CD4-positive, alpha-beta T cell treated with Interleukin-4 for 4 hours (primary cell): ENCODE results near the gene RIMBP2.

Source experiments
- DNase-seq: peaks from one replicate; pipeline ENCODE4 v3.0.0-alpha.2; 2020

The RIMBP2 gene

DNA sequence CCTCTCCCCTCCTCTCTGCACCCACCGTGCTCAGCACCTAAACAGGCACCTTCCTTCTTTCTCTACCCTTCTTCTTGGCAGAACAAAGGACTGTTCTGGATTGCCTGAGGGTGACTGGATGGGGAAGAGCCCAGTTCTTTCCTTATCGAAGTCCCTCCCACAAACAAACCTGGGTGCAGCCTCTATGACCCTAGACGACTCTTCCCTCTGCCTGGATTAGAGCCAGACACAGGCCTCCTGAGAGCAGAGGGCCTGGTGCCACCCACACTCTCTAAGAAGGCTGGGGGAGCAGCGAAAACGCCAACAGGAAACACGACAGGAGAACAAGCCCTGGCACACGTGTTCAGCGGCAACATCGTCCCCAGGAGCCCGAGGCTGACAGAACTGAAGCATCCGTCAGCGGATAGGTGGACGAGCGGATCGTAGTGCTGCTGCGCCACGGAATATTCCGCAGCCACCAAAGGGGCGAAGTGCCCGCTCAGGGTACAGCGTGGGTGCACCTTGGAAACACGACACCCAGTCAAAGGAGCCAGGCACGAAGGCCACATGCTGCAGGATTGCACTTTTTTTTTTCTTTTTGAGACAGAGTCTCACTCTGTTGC is 38.0 kb downstream of the RIMBP2 start:
- DNase-seq: no peak

- DNase-seq: no peak
Measured at GRCh38 chr12:130675791-130676190, 40.3 kb downstream of the RIMBP2 start.

- DNase-seq: no peak
Measured at GRCh38 chr12:130675121-130675520, 41.0 kb downstream of the RIMBP2 start.

- no peak for DNase-seq
Measured at GRCh38 chr12:130674676-130675075, 41.4 kb downstream of the RIMBP2 start.

DNA sequence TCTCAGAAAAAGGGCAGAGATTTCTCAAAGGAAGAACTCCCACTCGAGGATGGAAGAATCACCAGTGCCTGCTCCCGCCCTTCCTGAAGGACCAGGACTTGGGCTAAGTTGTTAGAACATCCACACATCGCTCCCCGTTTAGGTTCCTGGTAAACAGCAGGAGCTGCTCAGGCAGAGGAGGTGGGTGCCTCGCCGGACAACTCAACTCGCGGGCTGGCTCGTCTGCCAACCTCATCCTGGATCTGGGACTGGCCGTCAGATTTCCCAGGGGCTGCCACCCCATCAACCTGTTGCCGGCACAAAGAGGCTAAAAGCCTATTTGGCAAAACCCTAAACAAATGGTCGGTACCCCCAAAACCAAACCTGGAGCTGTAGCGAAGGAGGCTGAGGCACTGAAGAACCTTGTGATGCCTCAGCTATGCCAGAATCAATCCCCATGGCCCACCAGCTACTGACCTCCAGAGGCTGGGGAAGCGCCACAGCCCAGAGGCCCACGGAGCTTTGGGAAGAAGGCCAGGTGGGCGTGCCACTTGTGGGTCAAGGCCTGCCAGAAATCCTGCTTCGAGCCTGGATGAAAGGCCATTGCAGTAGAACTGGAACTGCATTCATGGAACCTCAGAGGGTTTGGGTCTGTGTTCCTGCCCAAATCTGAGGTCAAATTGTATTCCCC is 42.9 kb downstream of the RIMBP2 start:
- no peak for DNase-seq

DNA sequence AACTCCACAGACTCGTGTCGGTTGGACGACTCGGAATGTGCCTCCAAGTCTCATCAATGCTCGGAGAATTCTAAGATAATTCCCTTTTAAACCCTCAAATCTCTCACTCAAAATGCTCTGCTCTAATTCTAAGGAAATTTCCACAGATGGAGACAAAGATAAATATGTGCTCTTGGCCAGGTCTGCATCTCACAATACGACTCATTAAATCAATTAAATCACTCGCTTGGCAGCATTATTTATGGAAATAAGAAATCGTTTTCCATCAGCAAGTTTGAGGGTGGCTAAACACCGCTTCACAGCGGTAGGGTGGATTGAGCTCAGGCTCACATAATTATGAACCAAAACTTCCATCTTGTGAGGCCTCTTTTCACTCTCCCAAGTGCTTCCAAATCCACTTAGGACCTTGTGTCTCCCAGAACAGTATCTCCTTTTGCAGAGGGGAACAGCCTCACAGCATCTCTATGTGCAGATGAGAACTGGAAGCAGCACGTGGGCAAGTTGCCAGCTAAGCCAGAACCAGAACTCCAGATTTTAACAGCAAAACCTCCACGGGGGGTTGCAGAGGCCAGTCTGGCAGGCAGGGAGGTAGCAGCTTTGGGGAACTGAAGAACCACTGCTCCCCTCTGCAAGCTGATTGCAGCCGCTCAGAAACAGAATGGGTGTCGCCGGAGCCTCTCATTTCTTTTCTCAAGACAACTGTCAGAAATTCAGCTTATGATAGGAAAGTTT is 43.8 kb downstream of the RIMBP2 start:
- DNase-seq: no peak

- no peak for DNase-seq
Measured at GRCh38 chr12:130671556-130671955, 44.5 kb downstream of the RIMBP2 start.

GRCh38 chr12:130669797-130670196 is 46.3 kb downstream of the RIMBP2 start:
- no peak for DNase-seq

GRCh38 chr12:130669205-130669557 is 46.9 kb downstream of the RIMBP2 start:
- DNase-seq: no peak

DNA sequence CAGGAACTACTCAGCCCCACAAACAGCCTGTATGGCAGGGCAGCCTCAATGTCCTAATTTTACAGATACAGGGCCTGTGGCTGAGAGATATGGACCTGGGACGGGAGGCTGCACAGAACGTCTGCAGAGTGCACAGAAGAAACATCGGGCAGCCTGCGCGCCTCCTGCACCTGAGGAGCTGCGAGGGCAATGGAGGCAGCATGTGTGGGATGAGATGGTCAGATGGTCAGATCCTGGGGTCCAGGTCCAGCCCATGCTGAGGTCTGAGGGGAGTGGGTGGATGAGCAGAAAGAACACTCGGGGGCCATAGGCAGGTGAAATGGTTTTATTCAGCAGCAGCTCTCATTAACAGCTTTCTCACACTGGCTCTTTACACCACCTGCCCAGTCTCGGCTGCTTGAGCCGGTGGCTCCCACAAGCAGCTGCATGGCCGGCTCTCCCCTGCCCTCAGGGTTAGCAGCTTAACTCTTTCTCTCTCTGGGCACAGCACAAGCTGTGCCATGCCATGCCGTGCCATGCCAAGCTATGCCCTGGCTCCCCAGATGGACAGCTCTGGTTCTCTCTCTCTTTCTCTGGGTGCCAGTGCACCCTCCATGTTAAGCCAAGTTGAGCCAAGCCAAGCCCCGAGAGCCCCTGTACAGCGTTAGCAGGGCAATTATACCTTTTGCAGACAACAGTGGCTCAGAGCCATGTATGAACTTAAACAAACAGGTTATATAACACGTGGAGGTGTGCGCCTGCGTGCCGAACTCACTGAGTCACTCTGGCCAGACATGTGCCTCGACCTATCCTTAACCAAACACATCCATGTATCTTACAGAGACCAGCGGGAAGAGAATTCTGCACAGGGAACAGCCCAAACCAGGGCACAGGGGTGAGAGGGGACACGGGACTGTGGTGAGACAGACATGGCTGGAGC is 47.6 kb downstream of the RIMBP2 start:
- no peak for DNase-seq

DNA sequence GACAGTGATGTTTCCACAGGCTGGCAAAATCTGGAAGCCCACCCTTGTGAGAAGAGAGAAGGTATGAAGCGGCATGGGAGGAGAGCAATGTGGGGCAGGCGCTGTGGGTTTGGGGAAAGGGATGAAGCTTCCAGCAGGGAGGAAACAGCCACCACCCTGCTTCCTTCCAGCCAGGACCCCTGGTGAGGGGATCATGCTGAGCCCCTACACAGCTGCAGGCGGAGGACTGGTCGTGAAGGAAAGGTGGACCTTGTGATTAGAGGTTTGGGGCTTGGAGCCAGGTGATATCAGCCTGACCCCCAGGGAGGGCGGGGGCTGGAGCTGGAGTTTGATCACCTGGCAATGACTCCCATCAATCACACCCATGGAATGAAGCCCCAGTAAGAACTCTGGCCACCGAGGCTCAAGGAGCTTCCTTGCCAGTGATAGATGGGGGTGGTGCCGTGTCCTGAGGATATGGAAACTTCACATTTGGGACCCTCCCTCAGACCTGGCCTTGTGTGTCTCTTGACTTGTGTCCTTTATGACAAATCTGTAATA is 48.6 kb downstream of the RIMBP2 start:
- DNase-seq: no peak

DNA sequence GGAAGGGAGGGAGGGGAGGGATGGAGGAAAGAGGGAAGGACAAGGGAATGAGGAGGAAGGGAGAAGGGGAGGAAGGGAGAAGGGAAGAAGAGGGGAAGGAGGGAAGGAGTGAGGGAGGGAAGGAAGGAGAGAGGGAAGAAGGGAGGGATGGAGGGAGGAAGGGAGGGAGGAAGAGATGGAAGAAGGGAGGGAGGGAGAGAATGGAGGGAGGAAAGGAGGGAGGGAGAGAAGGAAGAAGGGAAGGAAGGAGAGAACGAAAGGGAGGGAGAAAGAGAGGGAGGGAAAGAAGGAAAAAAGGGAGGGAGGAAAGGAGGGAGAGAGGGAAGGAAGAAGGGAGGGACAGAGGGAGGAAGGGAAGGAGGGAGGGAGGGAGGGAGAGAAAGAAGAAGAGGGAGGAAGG is 49.5 kb downstream of the RIMBP2 start:
- DNase-seq: no peak

DNA sequence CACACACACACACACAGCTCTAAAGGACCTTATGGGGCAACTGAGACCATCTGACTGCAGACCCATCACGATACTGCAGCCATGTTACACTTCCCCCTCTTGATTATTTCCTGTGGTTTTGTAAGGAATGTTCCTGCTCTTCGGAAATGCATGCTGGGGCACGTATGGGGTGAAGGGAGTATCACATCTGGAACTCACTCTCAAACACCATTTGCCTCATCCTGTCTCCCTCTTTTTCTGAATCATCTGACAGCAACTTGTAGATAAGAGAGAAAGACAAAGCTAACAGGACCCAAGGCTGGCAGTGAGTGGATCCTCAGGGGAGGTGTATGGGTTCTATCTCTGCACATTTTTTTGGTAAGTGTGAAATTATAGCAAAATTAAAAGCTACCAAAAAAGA is 50.3 kb downstream of the RIMBP2 start:
- no peak for DNase-seq

DNA sequence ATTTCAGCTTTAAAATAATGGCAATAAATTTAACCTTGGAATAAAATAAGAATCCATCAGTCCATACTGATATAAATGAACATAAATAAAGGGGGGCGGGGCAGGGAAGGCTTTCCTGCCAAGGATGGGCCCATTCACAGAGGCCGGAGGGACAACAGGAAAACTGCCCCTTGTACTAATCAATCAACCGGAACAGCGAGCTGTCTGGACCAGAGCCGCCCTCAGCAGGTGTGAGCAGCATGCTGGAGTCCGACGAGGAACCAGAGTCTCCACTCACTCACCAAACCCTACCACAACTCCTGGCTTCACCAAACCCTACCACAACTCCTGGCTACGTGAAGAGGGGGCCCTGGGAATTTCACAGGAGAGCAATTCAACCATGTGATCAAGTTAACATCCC is 51.3 kb downstream of the RIMBP2 start:
- DNase-seq: no peak

- no peak for DNase-seq
Measured at GRCh38 chr12:130664252-130664651, 51.8 kb downstream of the RIMBP2 start.

GRCh38 chr12:130663514-130663913 is 52.6 kb downstream of the RIMBP2 start:
- no peak for DNase-seq

- DNase-seq: no peak
Measured at GRCh38 chr12:130661486-130662255, 54.4 kb downstream of the RIMBP2 start.

DNA sequence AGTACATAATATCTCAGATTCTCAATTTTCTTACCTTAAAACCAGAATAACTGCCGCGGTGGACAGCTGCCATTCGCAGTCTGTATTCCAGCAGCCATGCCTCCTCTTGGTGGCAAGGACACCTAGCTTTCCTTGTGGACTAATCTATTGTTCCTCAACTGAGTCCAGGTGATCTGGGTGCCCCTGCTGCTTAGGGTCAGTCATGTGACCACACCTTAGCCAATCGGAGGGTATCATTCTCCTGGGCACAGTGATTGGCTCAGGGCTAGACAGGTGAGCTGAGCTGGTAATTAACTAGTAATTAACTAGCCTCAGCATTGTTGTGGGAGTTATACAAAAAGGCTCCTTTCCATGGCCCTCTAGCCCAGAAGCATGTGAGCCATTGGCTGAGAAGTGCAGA is 55.0 kb downstream of the RIMBP2 start:
- no peak for DNase-seq

DNA sequence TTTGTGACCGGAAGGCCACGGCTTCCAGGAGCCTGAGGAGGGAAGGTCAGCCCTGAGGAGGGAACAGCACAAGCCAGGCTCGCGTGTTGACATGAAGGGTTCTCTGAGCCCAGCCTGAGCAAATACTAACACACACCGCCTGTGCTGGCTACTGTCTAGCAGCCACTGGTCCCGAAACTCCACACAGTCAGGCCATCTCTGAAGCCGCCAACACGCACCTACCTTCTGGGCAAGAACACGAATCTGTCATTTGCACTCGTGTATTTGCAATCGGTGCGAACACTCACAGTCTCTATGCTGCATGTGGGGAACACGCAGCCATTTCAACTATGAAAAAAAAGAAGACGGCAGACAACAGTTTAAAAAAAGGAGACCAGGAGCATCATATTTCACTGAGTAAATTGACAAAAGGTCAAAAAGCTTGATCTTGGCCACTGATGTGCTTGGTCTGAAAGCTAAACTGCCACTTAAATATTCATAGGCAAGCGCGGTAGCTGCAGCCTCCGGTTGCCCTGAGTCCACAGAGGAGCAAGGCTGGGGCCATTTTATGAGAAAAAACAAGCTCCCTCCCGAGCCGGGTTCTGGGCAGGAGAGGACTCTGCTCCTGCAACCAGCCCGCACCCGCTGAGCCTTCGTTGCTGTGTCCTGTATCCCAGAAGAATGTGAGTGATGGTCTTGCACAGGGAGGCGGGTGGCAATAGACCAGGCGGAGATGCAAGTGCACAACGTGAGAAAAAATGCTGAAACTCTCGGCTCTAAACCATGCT is 57.8 kb downstream of the RIMBP2 start:
- DNase-seq: no peak

DNA sequence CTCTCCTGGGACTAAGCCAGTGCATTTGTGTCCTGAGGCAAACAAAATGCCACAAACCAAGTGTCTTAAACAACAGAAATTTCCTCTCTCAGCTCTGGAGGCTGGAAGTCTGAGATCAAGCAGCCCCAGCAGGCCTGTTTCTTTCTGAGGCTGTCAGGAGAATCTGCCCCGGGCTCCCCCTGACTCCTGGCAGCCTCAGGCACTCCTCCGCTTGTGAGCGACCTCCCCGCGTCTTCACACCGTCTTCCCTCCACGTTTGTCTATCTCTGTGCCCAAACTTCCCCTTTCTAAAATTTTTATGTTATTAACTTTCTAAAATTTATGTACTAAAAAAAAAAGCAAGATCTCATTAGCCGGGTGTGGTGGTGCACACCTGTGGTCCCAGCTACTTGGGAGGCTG is 59.7 kb downstream of the RIMBP2 start:
- DNase-seq: no peak

- no peak for DNase-seq
Measured at GRCh38 chr12:130655881-130656280, 60.2 kb downstream of the RIMBP2 start.
